Measurements from ENCODE around the gene SHC4.

The SHC4 gene

DNA sequence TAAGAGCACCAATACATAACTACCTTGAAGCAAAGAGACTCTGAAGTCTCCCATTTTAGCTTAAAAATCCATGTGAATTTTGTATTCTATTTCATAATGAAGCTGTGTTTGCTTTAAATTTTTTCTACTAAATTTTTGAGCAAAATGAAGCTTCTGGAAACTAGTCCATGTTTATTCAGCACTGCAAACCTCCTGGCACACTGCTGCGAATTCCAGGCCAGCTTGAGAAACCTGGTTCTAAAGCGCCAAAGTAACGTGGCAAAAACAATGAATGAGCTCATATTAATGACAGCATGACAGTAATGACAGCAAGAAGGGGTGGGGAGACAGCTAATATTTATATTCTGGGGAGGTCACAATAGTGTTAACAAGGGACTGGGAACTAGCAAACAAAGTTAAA is 178.5 kb downstream of the SHC4 start:
- no peak for DNase-seq

GRCh38 chr15:48784756-48785155 is 179.0 kb downstream of the SHC4 start:
- DNase-seq: no peak

- no peak for DNase-seq
Measured at GRCh38 chr15:48782911-48783310, 180.8 kb downstream of the SHC4 start.

DNA sequence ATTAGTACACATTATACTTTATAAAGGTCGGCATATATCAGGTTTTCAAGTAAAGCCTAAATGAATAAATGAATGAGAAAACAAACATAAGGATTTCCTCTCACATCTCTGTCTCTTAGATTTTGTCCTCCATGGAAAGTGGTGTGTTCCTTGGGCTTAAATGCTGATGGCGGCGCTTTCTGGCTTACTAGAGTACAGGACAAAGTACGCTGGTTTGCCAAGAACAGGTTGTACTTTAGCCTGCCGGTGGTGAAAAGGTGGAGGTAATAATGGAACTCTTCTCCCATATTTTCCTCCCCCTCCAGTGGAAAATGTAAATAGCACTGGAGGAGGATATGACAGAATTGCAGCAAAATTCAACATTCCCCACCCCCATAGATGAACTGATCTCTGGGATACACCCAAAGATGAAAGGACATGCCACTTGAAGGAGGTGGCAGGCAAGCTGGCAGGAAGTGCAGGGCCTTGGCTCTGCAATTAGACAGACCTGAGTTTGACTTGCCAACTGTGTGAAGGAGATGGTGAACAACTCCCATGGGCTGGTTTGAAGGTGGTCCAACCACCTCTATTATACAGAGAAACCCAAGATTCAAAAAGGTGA is 182.1 kb downstream of the SHC4 start:
- no peak for DNase-seq

GRCh38 chr15:48781017-48781416 is 182.7 kb downstream of the SHC4 start:
- DNase-seq: no peak

- no peak for DNase-seq
Measured at GRCh38 chr15:48778331-48778730, 185.4 kb downstream of the SHC4 start.

- no peak for DNase-seq
Measured at GRCh38 chr15:48777645-48778330, 185.9 kb downstream of the SHC4 start.

DNA sequence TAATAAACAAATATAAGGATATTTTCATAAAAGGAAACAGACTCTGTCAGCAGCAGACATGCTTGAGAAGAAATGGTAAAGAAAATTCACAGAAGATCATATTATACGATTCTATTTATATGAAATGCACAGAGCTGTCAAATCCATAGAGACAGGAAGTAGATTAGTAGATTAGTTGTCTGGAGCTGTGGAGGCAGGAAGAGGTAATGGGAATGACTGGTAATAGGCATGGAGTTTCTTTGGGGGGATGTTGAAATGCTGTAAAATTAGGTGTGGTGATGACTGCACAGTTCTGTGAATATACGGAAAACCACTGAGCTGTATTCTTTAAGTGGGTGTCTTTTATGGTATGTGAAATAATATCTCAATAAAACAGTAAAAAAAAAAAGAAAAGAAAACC is 188.2 kb downstream of the SHC4 start:
- DNase-seq: no peak

DNA sequence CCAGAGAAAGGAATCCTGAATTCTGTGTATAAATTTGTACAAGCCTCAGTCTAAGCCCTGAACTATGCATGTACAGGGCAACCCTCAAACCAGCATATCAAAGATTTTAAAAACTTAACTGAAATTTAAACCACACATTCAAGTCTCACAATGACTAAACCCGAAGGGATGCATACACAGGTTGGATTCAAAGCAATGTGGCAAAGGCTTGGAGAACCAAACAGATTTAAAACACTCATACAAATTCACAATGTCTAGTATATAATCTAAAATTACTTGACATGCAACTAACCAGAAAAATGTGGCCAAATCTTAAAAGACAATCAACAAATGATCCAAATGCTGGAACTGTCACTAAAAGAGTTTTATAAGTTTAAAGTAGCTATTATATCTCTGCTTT is 189.2 kb downstream of the SHC4 start:
- no peak for DNase-seq
